NCI-H1105 treated with DMSO at 0.1 percent for 48 hours (cell line): ENCODE measurements around the gene SNRNP70.

Experiments
- DNase-seq: peaks from one replicate; lab custom pipeline; 2025; lab: John Stamatoyannopoulos, UW

The SNRNP70 gene

DNA sequence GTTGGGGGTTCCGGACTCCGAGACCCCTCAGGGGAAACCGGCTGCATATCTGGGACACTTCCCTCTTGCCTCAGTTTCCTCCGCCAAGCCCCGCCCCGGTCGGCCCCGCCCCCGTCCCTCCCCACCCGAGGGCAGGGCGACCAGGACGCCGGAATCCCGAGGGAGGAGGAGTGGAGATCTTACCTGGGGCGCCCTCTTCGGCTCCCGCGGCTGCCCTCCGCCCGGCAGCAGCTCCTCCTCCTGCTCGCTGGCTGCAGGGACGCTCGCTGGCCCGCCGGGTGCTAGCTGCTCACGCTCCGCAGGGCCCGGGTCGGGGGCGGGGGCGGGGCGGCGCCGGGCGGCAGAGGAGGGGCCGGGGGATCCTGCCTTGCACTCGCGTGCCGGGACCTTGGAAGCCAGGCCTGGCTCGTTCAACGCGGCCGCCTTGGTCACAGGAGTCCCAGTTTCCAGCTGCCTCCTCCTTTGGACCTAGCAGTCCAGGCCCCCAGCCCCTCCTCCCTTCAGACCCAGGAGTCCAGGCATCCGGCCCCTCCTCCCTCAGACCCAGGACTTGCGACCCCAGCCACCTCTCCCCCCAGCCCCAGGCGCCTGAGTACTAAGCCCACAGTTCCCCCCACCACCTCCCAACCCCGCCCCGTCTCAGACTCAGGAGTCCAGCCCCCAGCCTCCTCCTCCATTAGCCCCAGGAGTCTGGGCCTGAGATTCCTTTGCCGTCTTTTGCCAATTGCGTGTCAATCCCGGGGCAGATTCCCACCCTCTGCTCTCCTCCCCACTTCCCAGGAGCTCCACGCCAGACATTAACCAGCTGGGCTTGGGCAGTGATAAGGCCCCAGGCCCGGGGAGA, 20.3 kb upstream of the SNRNP70 start, which contains the start of gene NTF4:
NTF4 (minus strand) TSS at position 51 of the 844 bp plus-strand sequence. CDS start 2,821 bp downstream, outside the sequence.
- no peak for DNase-seq

DNA sequence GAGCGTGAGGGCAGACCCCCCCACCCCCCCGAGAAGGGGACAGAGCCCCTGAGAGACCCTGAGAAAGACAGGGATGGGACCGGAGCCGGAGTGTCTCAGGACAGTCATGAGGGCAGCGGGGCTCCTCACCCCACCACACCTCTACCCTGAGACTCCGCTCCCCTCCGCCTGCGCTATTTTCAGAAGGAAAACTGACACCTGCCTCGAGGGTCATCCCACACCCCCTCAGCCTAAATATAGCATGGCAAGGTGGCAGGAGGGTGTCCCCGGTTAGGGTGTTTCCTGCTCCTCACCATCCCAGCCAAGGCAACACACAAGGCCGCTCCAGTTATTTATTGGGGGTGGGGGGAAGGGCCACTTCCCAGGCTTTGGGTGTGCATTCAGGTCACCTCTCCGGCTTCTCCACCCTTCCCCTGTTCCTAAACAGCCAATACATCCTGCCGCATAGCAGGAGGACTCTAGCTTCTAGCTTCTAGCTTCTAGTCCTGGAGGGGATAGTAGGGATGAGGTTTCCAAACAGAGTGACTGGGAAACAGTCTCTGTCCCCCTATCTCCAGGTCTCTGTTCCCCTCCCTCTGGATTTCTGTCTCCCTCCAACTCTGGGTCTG, 19.2 kb upstream of the SNRNP70 start:
- no peak for DNase-seq

DNA sequence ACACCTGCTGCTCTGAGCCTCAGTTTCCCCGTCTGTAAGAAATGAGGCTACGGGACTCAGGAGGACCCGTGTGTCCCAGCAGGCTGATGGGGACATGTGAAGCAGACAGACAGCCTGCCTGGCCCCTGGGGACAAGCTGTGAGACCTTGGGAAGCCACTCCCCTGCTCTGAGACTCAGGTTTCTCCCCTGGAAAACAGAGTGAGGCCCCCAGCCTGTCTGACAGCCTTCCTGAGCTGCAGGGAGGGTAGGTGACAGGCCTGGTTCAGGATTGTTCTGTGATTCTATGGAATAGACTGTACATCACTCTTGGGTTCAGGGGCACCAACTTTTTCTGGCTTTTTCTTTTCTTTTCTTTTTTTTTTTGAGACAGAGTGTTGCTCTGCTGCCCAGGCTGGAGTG, 17.7 kb upstream of the SNRNP70 start:
- no peak for DNase-seq

DNA sequence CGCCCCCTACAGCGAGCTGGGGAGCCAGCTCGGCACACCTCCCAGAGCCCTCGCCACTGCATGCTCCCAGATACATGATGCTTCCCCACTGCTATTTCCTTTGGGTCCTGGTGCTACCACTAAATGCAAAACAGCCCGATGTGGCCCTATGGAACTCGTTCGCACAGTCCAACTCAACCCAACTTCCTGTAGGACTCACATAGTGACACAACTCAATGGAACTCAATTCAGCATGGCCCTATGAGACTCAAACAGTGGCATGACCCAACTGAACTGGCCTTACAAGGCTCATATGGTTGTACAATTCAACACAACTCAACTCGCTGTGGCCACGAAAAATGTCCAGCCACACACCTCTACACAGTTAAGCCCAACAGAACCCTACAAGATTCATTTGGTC, 16.2 kb upstream of the SNRNP70 start:
- DNase-seq, result no peak

DNA sequence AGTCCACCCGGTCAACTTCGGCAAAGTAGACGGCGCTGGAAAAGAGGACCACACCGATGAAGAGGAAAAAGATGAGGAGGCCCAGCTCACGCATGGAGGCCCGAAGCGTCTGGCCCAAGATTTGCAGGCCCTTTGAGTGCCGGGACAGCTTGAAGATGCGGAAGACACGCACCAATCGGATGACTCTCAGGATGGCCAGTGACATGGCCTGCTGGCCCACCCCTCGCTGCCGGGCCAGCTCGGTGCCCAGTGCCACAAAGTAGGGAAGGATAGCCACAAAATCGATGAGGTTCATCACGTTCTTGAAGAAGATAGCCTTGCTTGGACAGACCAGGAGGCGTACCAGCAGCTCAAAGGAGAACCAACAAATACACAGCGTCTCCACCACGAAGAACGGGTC, 14.8 kb upstream of the SNRNP70 start:
- no peak for DNase-seq

DNA sequence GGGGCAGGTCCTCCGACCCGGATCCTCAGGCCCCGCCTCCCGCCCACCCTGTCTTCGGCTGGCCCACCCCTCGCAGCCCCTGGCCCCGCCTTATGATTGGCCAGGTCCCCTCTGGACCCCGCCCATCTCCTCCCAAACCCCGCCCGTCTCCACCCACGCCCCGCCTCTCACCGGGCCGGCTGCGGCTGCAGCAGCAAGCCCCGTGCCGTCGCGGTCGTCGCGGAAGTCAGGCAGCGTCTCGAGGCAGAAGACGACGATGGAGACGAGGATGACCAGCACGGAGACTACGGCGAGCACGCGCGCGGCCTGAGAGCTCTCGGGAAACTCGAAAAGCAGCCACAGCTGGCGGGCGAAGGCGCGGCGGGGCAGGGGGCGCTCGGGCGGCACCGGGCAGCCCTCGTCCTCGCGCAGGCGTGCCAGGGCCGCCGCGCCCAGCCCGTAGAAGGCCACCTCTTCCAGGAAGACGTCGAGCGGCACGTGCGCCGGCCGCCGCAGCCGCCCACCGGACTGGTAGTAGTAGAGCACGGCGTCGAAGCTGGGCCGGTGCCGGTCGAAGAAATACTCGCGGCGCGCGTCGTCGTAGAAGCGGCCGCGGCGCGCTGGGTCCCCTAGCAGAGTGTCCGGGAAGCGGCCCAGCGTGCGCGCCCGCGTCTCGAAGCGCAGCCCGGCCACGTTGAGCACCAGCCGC, 13.2 kb upstream of the SNRNP70 start:
- DNase-seq, result no peak

DNA sequence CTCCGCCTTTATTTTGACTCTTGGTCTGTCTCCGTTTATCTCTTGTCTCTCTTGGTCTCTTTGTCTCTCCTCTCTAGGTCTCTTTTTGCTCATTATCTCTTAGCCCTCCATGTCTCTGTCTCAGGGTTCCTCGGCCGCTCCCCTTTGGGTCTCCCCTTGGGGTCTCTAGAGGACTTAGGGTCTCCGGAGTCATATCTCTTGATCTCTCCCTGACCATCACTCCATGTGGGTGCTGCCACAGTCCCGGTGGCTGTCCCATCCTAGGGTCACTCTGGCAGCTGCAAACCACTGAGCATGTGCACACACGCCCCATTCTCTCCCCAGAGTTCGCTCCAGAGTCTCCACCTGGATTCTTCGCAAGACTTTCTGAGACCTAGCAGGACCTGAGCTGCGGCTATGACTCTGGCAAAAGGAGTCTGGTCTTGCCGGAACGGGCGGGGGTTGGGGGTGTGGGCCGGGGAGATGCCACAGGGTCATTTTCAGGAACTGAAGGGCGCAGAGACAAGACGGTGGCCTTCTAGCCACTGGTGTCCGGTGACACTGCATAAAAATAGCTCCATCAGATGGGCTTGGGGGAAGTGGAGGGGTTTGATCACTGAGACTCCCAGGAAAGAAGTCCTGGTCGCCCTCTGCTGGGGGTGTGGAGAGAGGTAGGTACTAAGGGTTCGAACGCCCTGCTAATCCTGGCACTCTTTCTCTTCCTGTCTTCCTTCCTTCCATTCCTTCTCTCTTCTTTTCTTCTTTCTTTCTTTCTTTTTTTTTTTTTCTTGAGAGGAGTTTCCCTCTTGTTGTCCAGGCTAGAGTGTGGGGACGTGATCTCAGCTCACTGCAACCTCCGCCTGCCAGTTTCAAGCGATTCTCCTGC, 11.5 kb upstream of the SNRNP70 start:
- DNase-seq, result peak; percentile 29

DNA sequence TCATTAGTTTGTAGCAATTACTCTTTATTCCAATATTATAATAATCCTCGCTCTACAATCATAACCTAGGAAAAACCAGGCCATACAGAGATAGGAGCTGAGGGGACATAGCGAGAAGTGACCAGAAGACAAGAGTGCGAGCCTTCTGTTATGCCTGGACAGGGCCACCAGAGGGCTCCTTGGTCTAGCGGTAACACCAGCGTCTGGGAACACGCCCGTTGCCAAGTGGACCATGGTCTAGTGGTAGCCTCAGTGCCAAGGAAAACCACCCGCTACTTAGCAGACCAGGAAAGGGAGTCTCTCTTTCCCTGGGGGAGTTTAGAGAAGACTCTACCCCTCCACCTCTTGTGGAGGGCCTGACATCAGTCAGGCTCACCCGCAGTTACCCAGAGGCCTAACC, 10.4 kb upstream of the SNRNP70 start:
- DNase-seq, result peak; percentile 51

DNA sequence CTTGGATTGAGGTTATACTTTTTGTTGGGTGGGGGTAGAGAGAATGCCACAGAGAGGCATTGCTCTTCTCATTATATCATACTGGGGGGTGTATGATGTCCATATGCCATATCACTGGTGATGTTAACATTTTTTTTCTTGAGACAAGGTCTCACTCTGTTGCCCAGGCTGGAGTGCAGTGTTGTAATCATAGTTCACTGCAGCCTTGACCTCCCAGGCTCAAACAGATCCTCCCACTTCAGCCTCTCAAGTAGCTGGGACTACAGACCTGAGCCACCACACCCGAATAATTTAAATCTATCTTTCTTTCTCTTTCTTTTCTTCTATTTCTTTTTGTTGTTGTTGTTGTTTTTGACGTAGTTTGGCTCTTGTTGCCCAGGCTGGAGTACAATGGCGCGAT, 4.9 kb upstream of the SNRNP70 start:
- DNase-seq, result no peak

DNA sequence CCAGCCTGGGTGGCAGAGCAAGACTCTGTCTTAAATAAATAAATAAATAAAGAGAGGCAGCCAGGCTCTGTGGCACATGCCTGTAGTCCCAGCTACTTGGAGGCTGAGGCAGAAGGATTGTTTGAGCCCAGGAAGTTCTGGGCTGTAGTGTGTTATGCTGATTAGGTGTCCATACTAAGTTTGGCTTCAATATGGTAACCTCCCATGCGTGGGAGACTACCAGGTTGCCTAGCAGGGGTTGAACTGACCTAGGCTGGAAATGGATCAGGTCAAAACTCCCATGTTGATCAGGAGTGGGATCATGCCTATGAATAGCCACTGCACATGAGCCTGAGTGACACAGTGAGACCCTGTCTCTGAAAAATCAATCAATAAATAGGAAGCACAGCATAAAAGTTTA, 4.0 kb upstream of the SNRNP70 start:
- DNase-seq, result no peak

DNA sequence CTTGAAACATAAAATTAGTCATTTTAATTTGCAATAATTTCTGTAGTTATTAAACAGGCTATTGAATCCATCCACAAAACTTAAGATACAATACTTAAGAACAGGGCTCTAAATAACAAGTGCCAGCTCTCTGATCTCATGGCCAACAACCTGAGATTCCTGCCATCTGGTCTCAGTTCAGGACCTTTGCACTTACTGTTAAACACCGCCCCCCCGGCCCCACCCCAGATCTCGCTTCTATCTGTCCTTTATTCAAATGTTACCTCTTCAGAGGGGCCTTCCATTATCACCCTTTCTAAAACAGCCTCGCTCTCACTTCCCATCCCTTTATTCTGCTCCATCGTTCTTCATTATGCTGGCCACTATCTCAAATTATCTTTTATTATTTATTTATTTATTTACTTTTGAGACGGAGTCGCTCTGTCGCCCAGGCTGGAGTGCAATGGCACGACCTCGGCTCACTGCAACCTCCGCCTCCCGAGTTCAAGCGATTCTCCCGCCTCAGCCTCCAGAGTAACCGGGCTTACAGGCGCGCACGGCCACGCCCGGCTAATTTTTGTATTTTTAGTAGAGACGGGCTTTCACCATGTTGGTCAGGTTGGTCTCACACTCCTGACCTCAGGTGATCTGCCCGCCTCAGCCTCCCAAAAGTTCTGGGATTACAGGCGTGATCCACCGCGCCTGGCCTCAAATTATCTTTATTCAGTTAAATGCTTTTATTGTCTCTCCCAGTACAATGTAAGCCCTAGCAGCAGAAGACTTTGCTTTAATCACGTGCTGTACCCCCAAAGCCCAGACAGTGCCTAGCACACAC, 838 bp upstream of the SNRNP70 start:
- no peak for DNase-seq

DNA sequence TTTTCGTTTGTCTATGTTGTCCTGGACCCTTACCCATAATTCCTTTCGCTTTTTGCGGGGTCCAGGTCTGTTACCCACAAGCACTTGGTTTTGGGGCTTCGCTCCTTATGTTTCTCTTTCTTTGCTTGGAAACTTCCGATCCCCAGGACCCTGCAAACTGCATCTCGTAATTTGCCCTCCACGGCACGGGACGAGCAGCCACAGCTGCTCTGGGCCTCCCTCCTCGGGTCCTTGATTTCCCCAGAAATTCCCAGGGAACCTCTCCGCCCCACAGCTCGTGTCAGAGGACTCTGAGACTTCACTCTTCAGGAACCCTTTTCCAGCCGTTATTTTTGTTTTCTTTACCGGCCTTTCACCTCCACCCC, 599 bp downstream of the SNRNP70 start:
- DNase-seq, result no peak

DNA sequence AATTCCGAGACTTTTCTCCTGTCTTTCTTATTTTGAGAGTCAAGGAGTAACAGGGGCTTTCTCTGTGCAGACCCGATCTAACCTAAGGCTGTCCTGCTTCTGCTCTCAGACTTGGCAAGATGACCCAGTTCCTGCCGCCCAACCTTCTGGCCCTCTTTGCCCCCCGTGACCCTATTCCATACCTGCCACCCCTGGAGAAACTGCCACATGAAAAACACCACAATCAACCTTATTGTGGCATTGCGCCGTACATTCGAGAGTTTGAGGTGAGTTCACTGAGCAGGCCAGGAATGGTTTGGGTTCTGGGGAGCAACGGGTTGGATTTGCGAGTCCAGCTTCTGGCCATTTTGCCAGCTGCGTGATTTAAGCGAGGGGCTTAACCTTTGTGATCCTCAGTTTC, 1.0 kb downstream of the SNRNP70 start:
- no peak for DNase-seq

DNA sequence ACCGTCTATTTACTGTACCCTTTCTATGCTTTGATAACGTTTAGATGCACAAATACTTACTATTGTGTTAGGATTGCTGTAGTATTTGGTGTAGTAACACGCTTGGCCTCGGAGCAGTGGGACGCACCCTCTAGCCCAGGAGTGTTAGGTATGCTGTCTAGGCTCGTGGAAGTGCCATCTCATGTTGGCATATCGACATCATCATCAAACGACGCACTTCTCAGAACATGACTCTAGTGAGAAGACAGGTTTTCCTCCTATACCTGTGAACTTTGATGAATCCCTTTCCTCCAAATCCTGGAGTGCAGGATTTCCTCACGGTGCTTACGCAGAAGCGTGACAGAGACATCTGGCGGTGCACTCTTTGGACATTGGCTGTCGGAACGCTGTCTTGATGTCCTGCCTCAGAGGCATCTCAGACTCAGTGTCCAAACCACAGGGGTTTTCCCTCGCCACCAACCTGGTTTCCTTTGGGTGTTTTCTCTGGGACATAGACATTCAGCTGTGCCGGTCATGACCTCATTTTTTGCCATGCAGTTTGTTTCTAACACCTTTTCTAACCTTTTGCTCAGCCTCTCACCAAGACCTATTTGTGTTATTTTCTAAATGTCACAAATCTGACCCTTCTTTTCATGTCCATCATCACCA, 6.3 kb downstream of the SNRNP70 start:
- DNase-seq, result no peak

DNA sequence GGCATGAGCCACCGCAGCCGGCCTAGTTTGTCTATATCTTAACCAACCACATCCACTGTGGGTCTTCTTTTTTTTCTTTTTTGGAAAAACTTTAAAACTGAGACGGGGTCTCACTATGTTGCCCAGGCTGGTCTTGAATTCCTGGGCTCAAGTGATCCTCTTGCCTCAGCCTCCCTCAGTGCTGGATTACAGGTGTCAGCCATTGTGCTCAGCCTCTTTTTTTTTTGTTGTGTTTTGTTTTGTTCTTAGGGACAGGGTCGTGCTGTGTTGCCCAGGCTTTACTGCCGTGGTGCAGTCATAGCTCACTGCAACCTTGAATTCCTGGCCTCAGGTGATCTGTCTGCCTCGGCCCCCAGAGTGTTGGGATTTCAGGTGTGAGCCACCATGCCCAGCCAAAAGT, 7.4 kb downstream of the SNRNP70 start:
- DNase-seq, result no peak

DNA sequence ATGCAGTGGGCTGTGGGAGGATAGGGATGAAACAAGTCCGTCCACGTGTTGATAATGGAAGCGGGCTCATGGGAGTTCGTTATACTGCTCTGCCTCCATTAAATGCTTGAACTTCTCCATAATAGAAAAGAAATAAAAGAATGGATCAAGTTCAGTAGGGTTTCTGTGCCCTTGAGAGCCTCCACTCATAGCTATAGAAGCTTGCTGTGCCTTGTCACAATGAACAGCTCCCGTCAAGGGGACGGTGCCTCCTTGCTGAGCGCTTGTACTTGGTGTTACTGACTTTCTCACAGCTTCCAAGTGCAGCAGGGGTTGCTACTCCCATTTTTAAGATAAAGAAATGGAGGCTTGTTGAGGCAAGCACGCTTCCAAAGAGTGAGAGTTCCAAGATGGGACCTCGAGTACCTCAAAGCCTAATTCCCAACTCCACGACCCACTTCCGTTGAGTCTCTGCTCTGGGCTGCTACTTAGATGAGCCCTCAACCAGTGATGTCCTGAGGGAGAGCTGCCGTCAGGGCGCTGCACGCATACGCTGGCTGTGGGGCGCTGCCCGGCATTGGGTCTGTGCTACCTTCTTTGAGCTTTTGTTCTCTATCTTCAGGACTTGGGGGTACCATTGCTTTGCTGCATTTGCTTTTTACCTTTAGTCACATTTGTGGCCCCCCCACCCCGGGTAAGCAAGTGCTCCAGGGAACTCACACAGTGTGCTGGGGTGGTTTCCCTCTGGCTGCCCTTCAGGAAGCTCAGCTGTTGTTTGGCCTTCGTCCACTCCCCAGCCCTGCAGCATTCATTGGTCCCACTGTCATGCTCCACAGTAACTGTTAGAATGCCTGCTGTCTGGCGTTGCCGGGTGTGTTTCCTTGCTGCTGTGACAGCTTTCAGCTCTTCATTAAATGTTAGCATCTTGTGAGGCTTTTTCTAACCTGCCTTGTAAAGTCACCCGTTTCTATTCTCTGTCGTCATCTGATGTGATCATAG, 9.5 kb downstream of the SNRNP70 start:
- no peak for DNase-seq

DNA sequence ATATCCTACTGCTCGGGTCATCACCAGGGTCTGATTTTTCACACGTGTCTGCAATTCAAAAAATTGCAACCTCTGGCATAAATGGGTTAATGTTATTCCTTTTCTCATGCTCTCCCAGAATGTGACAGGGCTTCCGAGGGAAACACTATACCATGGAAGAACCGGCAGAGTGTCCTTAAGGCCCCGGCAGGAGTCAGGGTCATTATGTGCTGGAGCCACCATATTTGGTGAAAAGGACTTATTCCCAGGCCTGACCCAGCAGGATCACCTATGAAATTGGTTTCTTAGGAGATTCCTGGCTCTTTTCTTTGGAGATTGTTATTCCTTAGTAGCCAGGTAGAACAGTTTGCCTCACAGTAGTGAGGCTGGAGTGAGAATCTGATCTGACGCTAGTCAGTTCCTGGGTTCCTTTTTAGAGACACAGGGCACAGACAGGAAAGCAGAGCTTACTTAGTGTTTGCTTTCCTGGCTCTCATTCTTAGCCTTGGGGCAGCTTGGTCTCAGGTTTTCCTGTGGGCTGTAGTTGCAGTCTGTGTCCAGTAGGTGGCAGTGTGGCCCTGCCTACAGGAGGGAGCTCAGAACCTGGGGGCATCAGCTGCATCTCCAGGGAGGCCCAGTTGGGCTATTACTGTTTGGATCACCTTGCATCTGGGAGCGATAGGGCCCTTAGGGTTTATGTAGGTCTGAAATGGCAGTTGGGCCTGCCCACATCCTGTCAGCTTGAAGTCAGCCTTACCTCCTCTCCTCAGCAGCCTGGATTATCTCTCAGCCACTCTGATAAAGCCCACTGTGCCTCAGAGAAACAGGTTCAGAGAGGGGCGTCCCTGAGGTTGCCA, 12.4 kb downstream of the SNRNP70 start:
- DNase-seq, result peak; percentile 63

DNA sequence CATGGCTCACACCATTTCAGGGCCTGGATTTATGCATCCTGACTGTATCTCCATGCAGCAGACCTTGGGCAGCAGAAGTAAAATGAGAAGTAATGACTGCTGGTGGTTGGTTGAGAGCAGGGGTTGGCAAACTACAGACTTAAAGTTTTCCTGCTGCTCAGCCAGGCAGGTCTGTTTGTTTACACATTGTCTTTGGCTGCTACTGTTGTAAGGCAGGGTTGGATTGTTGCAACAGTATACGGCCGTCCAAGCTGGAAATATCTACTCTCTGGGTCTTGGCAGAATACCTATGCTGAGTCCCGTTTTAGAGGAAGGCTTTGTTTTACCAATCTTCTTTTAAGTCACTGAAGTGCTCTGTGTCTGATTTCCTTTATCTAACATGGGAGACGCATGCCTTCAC, 13.5 kb downstream of the SNRNP70 start:
- DNase-seq, result no peak

DNA sequence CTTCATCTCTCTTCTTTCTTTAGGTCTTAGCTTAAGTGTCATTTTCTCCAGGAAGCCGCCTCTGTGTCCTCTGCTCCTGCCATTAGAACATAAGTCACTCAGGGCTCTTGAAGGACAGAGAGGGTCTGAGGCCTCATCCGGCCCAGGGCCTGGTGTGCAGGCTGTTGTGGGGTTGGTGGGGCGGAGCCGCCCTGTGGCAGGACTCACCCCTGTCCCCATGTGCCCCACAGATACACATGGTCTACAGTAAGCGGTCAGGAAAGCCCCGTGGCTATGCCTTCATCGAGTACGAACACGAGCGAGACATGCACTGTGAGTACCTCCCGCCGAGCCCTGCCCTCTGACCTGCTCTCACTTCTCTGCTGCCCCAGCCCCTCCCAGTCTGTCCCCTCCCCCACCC, 15.9 kb downstream of the SNRNP70 start:
- DNase-seq, result no peak
